ENCODE results near the gene SYT1.

SYT1 gene

DNA sequence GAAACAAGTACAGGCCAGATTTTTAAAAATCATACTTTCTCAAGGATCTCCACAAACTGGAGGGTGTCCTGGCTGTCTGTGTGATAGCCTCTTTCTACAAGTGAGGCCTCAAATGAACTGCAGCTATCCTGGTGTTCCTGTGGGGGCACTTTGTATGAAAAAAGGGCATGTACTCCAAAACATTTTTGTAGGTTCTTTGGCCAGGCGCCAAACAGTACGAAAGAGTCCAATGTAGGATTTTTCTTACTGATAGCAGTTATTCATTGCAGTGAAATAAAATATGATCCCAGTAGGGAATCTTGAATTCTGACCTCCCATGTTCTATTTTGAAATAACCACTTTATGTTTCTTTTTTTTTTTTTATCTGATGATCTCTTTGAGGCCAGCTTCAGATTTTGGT is 444.5 kb downstream of the SYT1 start:
- Histone ChIP-seq H3K4me1 (ENCODE audit: control insufficient read depth, insufficient read depth, low read depth, low read length) (no peaks in the 10 kb centered on the region), H2AK5ac (ENCODE audit: low read length, severe bottlenecking) (no peak overlapping the region), H3K36me3 (ENCODE audit: control insufficient read depth in 1 of 2, insufficient read depth in 2 of 2, low read depth in 1 of 2, low read length in 2 of 2) (no peaks in the 10 kb centered on the region), H2BK5ac (ENCODE audit: low read depth, low read length, poor library complexity, severe bottlenecking) (no peak overlapping the region), H3K9me3 (ENCODE audit: control insufficient read depth, low read length) (no peaks in the 10 kb centered on the region), H4K8ac (ENCODE audit: low read length) (no peak overlapping the region), H3K14ac (ENCODE audit: low read length in 2 of 2) (no peak overlapping the region), H2BK12ac (ENCODE audit: low read length in 2 of 2) (no peak overlapping the region), H3K9ac (ENCODE audit: low read length) (no peak overlapping the region), H3K4ac (ENCODE audit: low read depth in 1 of 2, low read length in 2 of 2) (no peak overlapping the region), H2AFZ (ENCODE audit: low read depth, low read length) (no peak overlapping the region), H3K79me1 (replicated peaks; ENCODE audit: low read length, poor library complexity, severe bottlenecking) (no peaks in the 10 kb centered on the region), H3K4me2 (ENCODE audit: low read length, poor library complexity, severe bottlenecking) (no peak overlapping the region), H3K4me3 (ENCODE audit: insufficient read depth in 1 of 2, low read depth in 1 of 2, low read length in 2 of 2) (no peak overlapping the region), H2BK15ac (ENCODE audit: low read depth, poor library complexity, severe bottlenecking) (no peak overlapping the region), H4K91ac (ENCODE audit: low read length) (no peak overlapping the region), H3K27ac (ENCODE audit: low read length, poor library complexity, severe bottlenecking) (no peak overlapping the region), H2BK120ac (ENCODE audit: low read depth, low read length) (no peak overlapping the region), H3K18ac (ENCODE audit: low read depth in 1 of 2, low read length in 2 of 2) (no peak overlapping the region), H3K27me3 (ENCODE audit: control insufficient read depth in 1 of 2, insufficient read depth in 1 of 2, low read length in 2 of 2) (no peaks in the 10 kb centered on the region), H3K23ac (ENCODE audit: low read length in 2 of 2) (no peak overlapping the region)
- WGBS = 92% methylated on average over 2 of the region's 2 CpGs
- no peak for DNase-seq

DNA sequence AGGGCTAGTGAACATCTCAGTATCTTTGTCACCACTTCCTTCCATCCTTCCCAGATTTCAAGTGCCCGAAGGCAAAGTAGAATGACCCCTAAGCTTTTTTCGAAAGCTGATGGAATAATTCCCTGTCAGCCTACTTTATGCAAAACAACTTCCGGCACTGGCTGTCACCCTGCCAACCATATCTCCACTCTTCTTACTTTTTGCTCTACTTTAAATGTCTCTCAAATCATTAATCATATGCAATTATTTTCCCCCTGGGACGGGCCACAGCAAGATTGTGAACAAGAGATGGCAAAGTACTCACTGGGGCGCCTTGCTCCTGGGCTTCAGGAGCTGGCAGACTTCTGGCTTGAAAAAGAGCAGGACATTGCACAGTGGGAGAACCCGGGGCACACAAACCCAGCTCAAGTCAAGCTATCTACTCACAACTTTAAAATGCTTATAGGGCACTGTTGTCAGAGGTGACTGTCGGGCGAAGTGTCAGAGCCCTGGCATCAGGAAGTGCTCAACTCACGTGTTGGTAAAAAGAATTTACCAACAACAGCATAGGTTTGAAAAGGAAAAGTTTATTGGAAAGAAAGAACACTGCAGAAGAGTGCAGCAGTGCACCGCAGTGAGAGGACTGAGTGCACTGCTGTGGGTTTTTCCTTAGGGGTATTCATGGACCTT is 452.7 kb downstream of the SYT1 start:
- Histone ChIP-seq H2AFZ (ENCODE audit: low read depth, low read length) (no peak overlapping the region), H2BK5ac (ENCODE audit: low read depth, low read length, poor library complexity, severe bottlenecking) (no peak overlapping the region), H3K4me2 (ENCODE audit: low read length, poor library complexity, severe bottlenecking) (peak overlapping the region; percentile 3), H3K23ac (ENCODE audit: low read length in 2 of 2) (no peak overlapping the region), H3K36me3 (ENCODE audit: control insufficient read depth in 1 of 2, insufficient read depth in 2 of 2, low read depth in 1 of 2, low read length in 2 of 2) (no peaks in the 10 kb centered on the region), H3K14ac (ENCODE audit: low read length in 2 of 2) (no peak overlapping the region), H4K91ac (ENCODE audit: low read length) (no peak overlapping the region), H3K4me3 (ENCODE audit: insufficient read depth in 1 of 2, low read depth in 1 of 2, low read length in 2 of 2) (no peak overlapping the region), H4K8ac (ENCODE audit: low read length) (no peak overlapping the region), H3K27ac (ENCODE audit: low read length, poor library complexity, severe bottlenecking) (no peak overlapping the region), H2BK12ac (ENCODE audit: low read length in 2 of 2) (no peak overlapping the region), H3K27me3 (ENCODE audit: control insufficient read depth in 1 of 2, insufficient read depth in 1 of 2, low read length in 2 of 2) (no peaks in the 10 kb centered on the region), H2AK5ac (ENCODE audit: low read length, severe bottlenecking) (no peak overlapping the region), H2BK15ac (ENCODE audit: low read depth, poor library complexity, severe bottlenecking) (no peak overlapping the region), H3K4ac (ENCODE audit: low read depth in 1 of 2, low read length in 2 of 2) (no peak overlapping the region), H3K79me1 (replicated peaks; ENCODE audit: low read length, poor library complexity, severe bottlenecking) (no peaks in the 10 kb centered on the region), H3K9me3 (ENCODE audit: control insufficient read depth, low read length) (no peaks in the 10 kb centered on the region), H3K9ac (ENCODE audit: low read length) (no peak overlapping the region), H3K18ac (ENCODE audit: low read depth in 1 of 2, low read length in 2 of 2) (no peak overlapping the region), H3K4me1 (ENCODE audit: control insufficient read depth, insufficient read depth, low read depth, low read length) (no peaks in the 10 kb centered on the region), H2BK120ac (ENCODE audit: low read depth, low read length) (no peak overlapping the region)
- 83% methylated on average over 10 of the region's 10 CpGs for WGBS
- DNase-seq = no peak

DNA sequence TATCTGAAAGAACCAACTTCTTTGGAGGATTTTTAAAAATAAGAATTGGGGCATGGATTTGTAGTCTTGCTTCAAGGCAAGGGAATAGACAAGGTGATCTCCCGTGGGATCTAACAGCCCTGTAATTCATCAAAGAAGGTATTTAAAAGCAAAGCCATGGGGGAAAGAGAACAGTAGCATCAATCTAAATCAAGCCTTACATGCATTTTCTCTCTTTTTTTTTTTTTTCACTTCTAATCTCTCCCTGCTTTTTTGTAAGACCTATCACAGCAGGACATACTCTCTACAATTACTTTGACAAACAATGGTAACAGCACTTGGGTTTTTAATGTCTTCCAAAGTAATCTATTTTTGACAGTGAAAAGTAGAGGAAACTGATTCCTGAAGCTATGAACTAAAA is 458.3 kb downstream of the SYT1 start:
- H3K27ac ChIP-seq (ENCODE audit: low read length, poor library complexity, severe bottlenecking) = no peak overlapping the region
- H3K9ac ChIP-seq (ENCODE audit: low read length) = no peak overlapping the region
- H3K9me3 ChIP-seq (ENCODE audit: control insufficient read depth, low read length) = no peaks in the 10 kb centered on the region
- H2BK15ac ChIP-seq (ENCODE audit: low read depth, poor library complexity, severe bottlenecking) = no peak overlapping the region
- no peaks in the 10 kb centered on the region for H3K4me1 ChIP-seq (ENCODE audit: control insufficient read depth, insufficient read depth, low read depth, low read length)
- H3K27me3 ChIP-seq (ENCODE audit: control insufficient read depth in 1 of 2, insufficient read depth in 1 of 2, low read length in 2 of 2) = no peaks in the 10 kb centered on the region
- no peak overlapping the region for H3K23ac ChIP-seq (ENCODE audit: low read length in 2 of 2)
- no peaks in the 10 kb centered on the region for H3K79me1 ChIP-seq (replicated peaks; ENCODE audit: low read length, poor library complexity, severe bottlenecking)
- no peak overlapping the region for H3K4me2 ChIP-seq (ENCODE audit: low read length, poor library complexity, severe bottlenecking)
- H3K4ac ChIP-seq (ENCODE audit: low read depth in 1 of 2, low read length in 2 of 2) = no peak overlapping the region
- H3K14ac ChIP-seq (ENCODE audit: low read length in 2 of 2) = no peak overlapping the region
- H3K4me3 ChIP-seq (ENCODE audit: insufficient read depth in 1 of 2, low read depth in 1 of 2, low read length in 2 of 2) = no peak overlapping the region
- H2BK5ac ChIP-seq (ENCODE audit: low read depth, low read length, poor library complexity, severe bottlenecking) = no peak overlapping the region
- no peak overlapping the region for H4K8ac ChIP-seq (ENCODE audit: low read length)
- WGBS = 100% methylated on average over 1 of the region's 1 CpG
- no peak overlapping the region for H2AK5ac ChIP-seq (ENCODE audit: low read length, severe bottlenecking)
- no peak overlapping the region for H2BK120ac ChIP-seq (ENCODE audit: low read depth, low read length)
- no peak for DNase-seq
- no peak overlapping the region for H2AFZ ChIP-seq (ENCODE audit: low read depth, low read length)
- H4K91ac ChIP-seq (ENCODE audit: low read length) = no peak overlapping the region
- H3K36me3 ChIP-seq (ENCODE audit: control insufficient read depth in 1 of 2, insufficient read depth in 2 of 2, low read depth in 1 of 2, low read length in 2 of 2) = no peaks in the 10 kb centered on the region
- H3K18ac ChIP-seq (ENCODE audit: low read depth in 1 of 2, low read length in 2 of 2) = no peak overlapping the region
- no peak overlapping the region for H2BK12ac ChIP-seq (ENCODE audit: low read length in 2 of 2)

- Histone ChIP-seq H2BK5ac (ENCODE audit: low read depth, low read length, poor library complexity, severe bottlenecking) (no peak overlapping the region), H3K9ac (ENCODE audit: low read length) (no peak overlapping the region), H3K4me2 (ENCODE audit: low read length, poor library complexity, severe bottlenecking) (no peak overlapping the region), H2BK120ac (ENCODE audit: low read depth, low read length) (no peak overlapping the region), H3K14ac (ENCODE audit: low read length in 2 of 2) (no peak overlapping the region), H3K36me3 (ENCODE audit: control insufficient read depth in 1 of 2, insufficient read depth in 2 of 2, low read depth in 1 of 2, low read length in 2 of 2) (no peaks in the 10 kb centered on the region), H3K9me3 (ENCODE audit: control insufficient read depth, low read length) (no peaks in the 10 kb centered on the region), H3K27me3 (ENCODE audit: control insufficient read depth in 1 of 2, insufficient read depth in 1 of 2, low read length in 2 of 2) (no peaks in the 10 kb centered on the region), H3K27ac (ENCODE audit: low read length, poor library complexity, severe bottlenecking) (no peak overlapping the region), H4K91ac (ENCODE audit: low read length) (no peak overlapping the region), H3K79me1 (replicated peaks; ENCODE audit: low read length, poor library complexity, severe bottlenecking) (no peaks in the 10 kb centered on the region), H3K18ac (ENCODE audit: low read depth in 1 of 2, low read length in 2 of 2) (no peak overlapping the region), H3K4ac (ENCODE audit: low read depth in 1 of 2, low read length in 2 of 2) (no peak overlapping the region), H2BK12ac (ENCODE audit: low read length in 2 of 2) (no peak overlapping the region), H2AK5ac (ENCODE audit: low read length, severe bottlenecking) (no peak overlapping the region), H3K23ac (ENCODE audit: low read length in 2 of 2) (no peak overlapping the region), H4K8ac (ENCODE audit: low read length) (no peak overlapping the region), H2BK15ac (ENCODE audit: low read depth, poor library complexity, severe bottlenecking) (no peak overlapping the region), H3K4me3 (ENCODE audit: insufficient read depth in 1 of 2, low read depth in 1 of 2, low read length in 2 of 2) (no peak overlapping the region), H3K4me1 (ENCODE audit: control insufficient read depth, insufficient read depth, low read depth, low read length) (no peaks in the 10 kb centered on the region), H2AFZ (ENCODE audit: low read depth, low read length) (no peak overlapping the region)
- WGBS = 100% methylated on average over 3 of the region's 3 CpGs
- no peak for DNase-seq
These were observed 460.0 kb downstream of the SYT1 start for GRCh38 chr12:79324571-79324970.
